ENCODE data around the gene SGPL1. TPM values are rescaled to one million over a fixed set of nuclear protein-coding genes. Genes with fewer than 3 reads are reported as not detected.
"Not testable (repeated sequence)": the region's sequence is repeated elsewhere in the genome, so short reads cannot be mapped to it uniquely, and the experiment has no call there.

SGPL1 gene
- total RNA-seq, 1 experiment from 2014 or later, result 14.1 TPM

GRCh38 chr10:70843333-70843732, 27.6 kb downstream of the SGPL1 start:
- no peak for DNase-seq (ENCODE audit: low read depth)

- no peak for DNase-seq (ENCODE audit: low read depth)
Observed at GRCh38 chr10:70843776-70844489, 28.2 kb downstream of the SGPL1 start.

- no peak for DNase-seq (ENCODE audit: low read depth)
Observed at GRCh38 chr10:70845256-70845655, 29.5 kb downstream of the SGPL1 start.

- DNase-seq (ENCODE audit: low read depth), result no peak
Observed at GRCh38 chr10:70845816-70846215, 30.1 kb downstream of the SGPL1 start.

GRCh38 chr10:70846795-70847194, 31.0 kb downstream of the SGPL1 start:
- DNase-seq (ENCODE audit: low read depth), result no peak

- DNase-seq (ENCODE audit: low read depth), result no peak
Observed at GRCh38 chr10:70847659-70848360, 32.1 kb downstream of the SGPL1 start.

GRCh38 chr10:70849582-70850016, 33.9 kb downstream of the SGPL1 start:
- peak; percentile 87 for DNase-seq (ENCODE audit: low read depth)

GRCh38 chr10:70850097-70850496, 34.3 kb downstream of the SGPL1 start:
- peak; percentile 39 for DNase-seq (ENCODE audit: low read depth)

- no peak for DNase-seq (ENCODE audit: low read depth)
Observed at GRCh38 chr10:70851597-70852475, 36.1 kb downstream of the SGPL1 start.

- DNase-seq (ENCODE audit: low read depth), result no peak
Observed at GRCh38 chr10:70853038-70853437, 37.3 kb downstream of the SGPL1 start.

- no peak for DNase-seq (ENCODE audit: low read depth)
Observed at GRCh38 chr10:70853457-70853856, 37.7 kb downstream of the SGPL1 start.

GRCh38 chr10:70856454-70856853, 40.7 kb downstream of the SGPL1 start:
- no peak for DNase-seq (ENCODE audit: low read depth)

GRCh38 chr10:70858759-70859158, 43.0 kb downstream of the SGPL1 start:
- DNase-seq (ENCODE audit: low read depth), result no peak

GRCh38 chr10:70861495-70862197, 45.9 kb downstream of the SGPL1 start:
- not testable (repeated sequence) for DNase-seq (ENCODE audit: low read depth)

- DNase-seq (ENCODE audit: low read depth), result no peak
Observed at GRCh38 chr10:70863470-70864160, 47.9 kb downstream of the SGPL1 start.

- no peak for DNase-seq (ENCODE audit: low read depth)
Observed at GRCh38 chr10:70864935-70865334, 49.2 kb downstream of the SGPL1 start.

GRCh38 chr10:70866424-70866823, 50.7 kb downstream of the SGPL1 start:
- peak; percentile 70 for DNase-seq (ENCODE audit: low read depth)

- no peak for DNase-seq (ENCODE audit: low read depth)
Observed at GRCh38 chr10:70872291-70872690, 56.5 kb downstream of the SGPL1 start.

GRCh38 chr10:70874061-70874460, 58.3 kb downstream of the SGPL1 start:
- peak; percentile 10 for DNase-seq (ENCODE audit: low read depth)

- DNase-seq (ENCODE audit: low read depth), result no peak
Observed at GRCh38 chr10:70879207-70879606, 63.5 kb downstream of the SGPL1 start.

GRCh38 chr10:70880077-70880534, 64.4 kb downstream of the SGPL1 start:
- DNase-seq (ENCODE audit: low read depth), result peak; percentile 66

Measured in RPMI7951 (cell line).